ENCODE results near the gene HSPD1.

- no peak for TF ChIP-seq CTCF (IDR thresholded peaks at IDR 0.05)
- TF ChIP-seq POLR2A (IDR thresholded peaks at IDR 0.05) = no peak
Measured at GRCh38 chr2:197464175-197464574, 35.5 kb downstream of the HSPD1 start.
